Prostate gland (tissue), 2 donors: ENCODE results near the gene LRRC74B. TPM values are rescaled to one million over a fixed set of nuclear protein-coding genes. Genes with fewer than 3 reads are reported as not detected.

Experiments used
- DNase-seq: peaks from one replicate; pipeline ENCODE4 v3.0.0-alpha.2; 2019; ENCODE audit warnings: low spot score
- H3K27ac ChIP-seq, 2 donors: fragments of 200-600 bp; sonication (generic); 2 replicates each; pipeline ENCODE4 v1.5.1; 2017 to 2019
- H3K27me3 ChIP-seq: fragments of 200-600 bp; sonication (generic); replicated peaks from 2 replicates; pipeline ENCODE4 v1.5.1; 2019; ENCODE audit not compliant: insufficient read depth
- H3K36me3 ChIP-seq, 2 donors: fragments of 200-600 bp; sonication (generic); 1 replicate in 1 of 2; 2 replicates in 1 of 2; pipeline versions ENCODE4 v1.5.1 to v1.8.1; 2017 to 2019
- H3K4me1 ChIP-seq: fragments of 200-600 bp; sonication (generic); replicated peaks from 2 replicates; pipeline ENCODE4 v1.5.1; 2019
- H3K4me3 ChIP-seq, 2 donors: fragments of 200-600 bp; sonication (generic); 2 replicates each; pipeline ENCODE4 v1.5.1; 2017 to 2019
- H3K9me3 ChIP-seq: fragments of 200-600 bp; sonication (generic); 2 replicates; pipeline ENCODE4 v1.5.1; 2017
- CTCF ChIP-seq, 4 experiments: fragments of 200-600 bp in 2 of 4; fragments of 450-650 bp in 2 of 4; sonication (generic) in 2 of 4; IDR thresholded peaks; 1 replicate in 3 of 4; 2 replicates in 1 of 4; pipeline ENCODE4 v1.5.1; 2016 to 2019; ENCODE audit warnings: antibody characterized with exemption in 4 of 4, mild to moderate bottlenecking in 2 of 4, moderate library complexity in 2 of 4
- POLR2A ChIP-seq: fragments of 450-650 bp; IDR thresholded peaks from one replicate; pipeline ENCODE4 v1.6.1; 2016; ENCODE audit warnings: antibody characterized with exemption, mild to moderate bottlenecking
- POLR2AphosphoS5 ChIP-seq: sonication (generic); formaldehyde crosslinking; IDR thresholded peaks from one replicate; pipeline ENCODE4 v1.6.1; 2017; ENCODE audit warnings: antibody characterized with exemption
- WGBS: methylation state at CpG from one replicate; pipeline ENCODE4 v1.1.5; 2018; 5-methylcytosine and 5-hydroxymethylcytosine counted together
- intact Hi-C: fragments of 100-400 bp; cut with DNase I; formaldehyde crosslinking; loops from one replicate; pipeline ENCODE4 v1.14.2; 2022
- total RNA-seq, 2 donors: library from RNA; depleted of rRNA; stranded (reverse); fragments of >200 nt; gene quantifications; one replicate each; pipeline ENCODE4 v1.1.0, GENCODE V29; 2016

LRRC74B gene
- total RNA-seq, 2 donors from 2014 or later = 0.45 TPM; not detected in 1

- no peaks in the 10 kb centered on the region for H3K36me3 ChIP-seq
- no peak overlapping the region for H3K27ac ChIP-seq
- TF ChIP-seq POLR2A = no peak
- TF ChIP-seq CTCF (IDR thresholded peaks at IDR 0.05) = no peak
- no peak for TF ChIP-seq POLR2AphosphoS5
- H3K4me3 ChIP-seq = no peak overlapping the region
- no peak for DNase-seq
- 82% methylated on average over 13 of the region's 13 CpGs for WGBS
- no peaks in the 10 kb centered on the region for H3K9me3 ChIP-seq
- no peaks in the 10 kb centered on the region for H3K27me3 ChIP-seq
- intact Hi-C loops = no loop called here
- no peaks in the 10 kb centered on the region for H3K4me1 ChIP-seq
Measured at GRCh38 chr22:21022955-21023614, 22.7 kb upstream of the LRRC74B start.

DNA sequence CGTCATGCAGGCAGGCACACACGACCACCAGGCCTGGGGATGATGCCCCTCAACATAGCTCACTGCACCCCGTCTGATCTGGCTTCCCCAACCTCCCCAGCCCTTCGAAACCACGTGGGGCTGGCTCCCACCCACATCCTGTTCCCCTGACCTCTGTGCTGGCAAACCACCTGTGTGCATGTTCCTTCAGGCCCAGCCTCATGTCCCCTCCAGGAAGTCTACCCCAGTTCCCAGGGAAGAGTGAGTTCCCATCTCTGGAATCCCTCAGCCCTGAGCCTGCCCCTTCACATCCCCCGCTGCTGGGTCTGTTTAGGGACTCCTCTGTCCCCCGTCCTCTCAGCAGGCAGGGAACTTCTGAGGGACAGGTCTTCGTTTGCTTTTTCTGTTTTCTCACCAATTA lies 20.5 kb upstream of the LRRC74B start:
- H3K4me3 ChIP-seq = no peak overlapping the region
- 49% methylated on average over 8 of the region's 8 CpGs for WGBS
- no peak for TF ChIP-seq POLR2A
- TF ChIP-seq POLR2AphosphoS5 = no peak
- TF ChIP-seq CTCF (IDR thresholded peaks at IDR 0.05) = no peak
- H3K36me3 ChIP-seq = no peaks in the 10 kb centered on the region
- no peaks in the 10 kb centered on the region for H3K27me3 ChIP-seq
- no peak overlapping the region for H3K27ac ChIP-seq
- H3K9me3 ChIP-seq = no peaks in the 10 kb centered on the region
- no peak for DNase-seq
- intact Hi-C loops = no loop called here
- H3K4me1 ChIP-seq = no peaks in the 10 kb centered on the region

- H3K9me3 ChIP-seq = no peaks in the 10 kb centered on the region
- no peak overlapping the region for H3K27ac ChIP-seq
- DNase-seq = no peak
- no peaks in the 10 kb centered on the region for H3K36me3 ChIP-seq
- H3K27me3 ChIP-seq = no peaks in the 10 kb centered on the region
- intact Hi-C loops = no loop called here
- TF ChIP-seq POLR2AphosphoS5 = no peak
- TF ChIP-seq POLR2A = no peak
- TF ChIP-seq CTCF (IDR thresholded peaks at IDR 0.05) = no peak
- 72% methylated on average over 27 of the region's 27 CpGs for WGBS
- H3K4me1 ChIP-seq = no peaks in the 10 kb centered on the region
- H3K4me3 ChIP-seq = no peak overlapping the region
Measured at GRCh38 chr22:21025763-21026755, 19.7 kb upstream of the LRRC74B start.

DNA sequence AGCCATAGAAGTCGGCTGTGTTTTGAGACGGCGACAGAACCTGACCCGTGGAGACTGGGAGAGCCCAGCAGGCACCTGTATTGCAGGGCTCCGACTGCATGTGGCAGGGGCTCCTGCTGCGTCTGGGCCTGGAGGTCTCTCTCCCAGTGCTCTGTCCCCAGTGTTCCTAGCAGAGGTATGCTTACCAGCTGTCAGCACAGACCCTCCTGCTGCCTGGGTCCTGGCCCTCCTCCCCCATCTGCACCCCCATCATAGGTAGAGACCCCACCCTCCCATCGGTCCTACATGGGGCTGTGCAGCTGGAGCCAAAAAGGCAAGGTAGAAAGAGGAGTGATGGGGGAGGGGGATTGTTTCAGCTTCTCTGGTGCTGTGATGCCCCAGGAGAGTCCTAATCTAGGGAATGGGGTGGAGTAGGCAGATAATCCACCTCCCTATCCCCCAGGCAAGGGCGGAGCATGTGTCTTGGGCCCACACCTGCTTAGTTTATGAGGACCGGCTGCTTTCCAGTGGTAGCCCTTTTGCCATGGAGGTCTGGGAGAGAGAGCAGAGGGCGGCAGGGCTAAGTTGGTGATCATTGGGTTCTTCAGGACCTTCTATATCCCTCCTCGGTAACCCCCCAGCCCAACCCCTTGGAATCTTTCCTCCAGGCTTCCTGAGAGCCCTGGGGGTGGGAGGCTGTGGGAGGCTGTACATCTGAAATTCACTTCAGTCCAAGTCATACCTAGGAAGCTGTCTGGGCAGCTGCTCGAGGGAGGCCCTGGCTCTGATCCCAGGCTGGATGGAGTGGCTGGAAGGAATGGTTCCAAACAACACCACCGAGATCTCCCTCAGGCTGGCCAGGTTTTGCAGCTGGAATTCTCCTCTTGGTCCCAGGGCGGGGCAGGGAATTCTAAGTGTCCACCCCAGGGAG lies 18.7 kb upstream of the LRRC74B start:
- H3K4me3 ChIP-seq = no peak overlapping the region
- intact Hi-C loops = no loop called here
- 46% methylated on average over 13 of the region's 14 CpGs for WGBS
- H3K4me1 ChIP-seq = peaks cover 3% of the 10 kb centered on the region
- no peak for TF ChIP-seq CTCF (IDR thresholded peaks at IDR 0.05)
- no peak for TF ChIP-seq POLR2AphosphoS5
- no peak for TF ChIP-seq POLR2A
- no peak overlapping the region for H3K27ac ChIP-seq
- no peaks in the 10 kb centered on the region for H3K9me3 ChIP-seq
- H3K36me3 ChIP-seq = no peaks in the 10 kb centered on the region
- peak; percentile 49 for DNase-seq
- H3K27me3 ChIP-seq = no peaks in the 10 kb centered on the region
